IPS-15b (cell line): Measurements from ENCODE around the gene ZSCAN5C.
A peak's percentile ranks its signal among the peaks of the same experiment; 100 is the strongest.
"Not testable (repeated sequence)": the region's sequence is repeated elsewhere in the genome, so short reads cannot be mapped to it uniquely, and the experiment has no call there.

Experiments
- H3K27me3 ChIP-seq: one replicate; pipeline ENCODE4 v1.6.1; 2013; ENCODE audit warnings: low read length; ENCODE audit not compliant: control insufficient read depth, insufficient read depth
- H3K36me3 ChIP-seq: one replicate; pipeline ENCODE4 v1.6.1; 2013; ENCODE audit warnings: low read length; ENCODE audit not compliant: control insufficient read depth, insufficient read depth
- H3K4me1 ChIP-seq: one replicate; pipeline ENCODE4 v1.6.1; 2013; ENCODE audit warnings: mild to moderate bottlenecking, low read length; ENCODE audit not compliant: control insufficient read depth, insufficient read depth
- H3K4me3 ChIP-seq: one replicate; pipeline ENCODE4 v1.5.1; 2013; ENCODE audit warnings: low read depth, low read length
- H3K9ac ChIP-seq: one replicate; pipeline ENCODE4 v1.6.1; 2013; ENCODE audit warnings: low read depth, mild to moderate bottlenecking, low read length
- H3K9me3 ChIP-seq: one replicate; pipeline ENCODE4 v1.6.1; 2013; ENCODE audit warnings: mild to moderate bottlenecking, low read length; ENCODE audit not compliant: control insufficient read depth, insufficient read depth

Gene ZSCAN5C

DNA sequence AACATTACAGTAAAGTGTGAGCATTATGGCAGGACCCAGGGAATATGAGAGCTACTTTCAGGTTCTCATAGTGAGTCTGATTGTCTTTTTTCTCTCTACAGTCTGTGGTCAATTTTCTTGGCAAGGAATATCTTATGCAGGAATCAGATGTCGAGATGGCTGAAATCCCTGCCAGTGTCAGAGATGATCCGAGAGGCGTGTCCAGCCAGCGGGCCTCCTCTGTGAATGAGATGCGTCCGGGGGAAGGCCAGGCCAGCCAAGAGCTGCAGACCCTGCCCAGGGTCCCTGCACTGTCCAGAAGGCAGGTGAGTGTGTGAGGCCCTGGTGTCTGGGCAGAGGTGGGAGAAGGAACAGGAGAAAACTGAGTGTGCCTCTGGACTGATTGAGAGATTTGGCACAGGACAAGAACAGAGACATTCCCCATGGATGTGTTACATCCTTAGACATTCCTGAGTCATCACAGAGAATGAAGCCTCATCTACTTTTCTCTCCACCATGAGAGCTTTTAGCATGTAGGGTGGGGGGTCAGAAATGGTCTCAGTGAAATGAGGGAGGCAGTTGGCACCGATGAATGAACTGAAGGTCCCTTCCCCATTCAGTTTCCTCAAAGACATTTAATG lies 43.2 kb downstream of the ZSCAN5C start:
- no peaks in the 10 kb centered on the region for H3K27me3 ChIP-seq
- H3K9ac ChIP-seq = no peak overlapping the region
- H3K4me1 ChIP-seq = no peaks in the 10 kb centered on the region

DNA sequence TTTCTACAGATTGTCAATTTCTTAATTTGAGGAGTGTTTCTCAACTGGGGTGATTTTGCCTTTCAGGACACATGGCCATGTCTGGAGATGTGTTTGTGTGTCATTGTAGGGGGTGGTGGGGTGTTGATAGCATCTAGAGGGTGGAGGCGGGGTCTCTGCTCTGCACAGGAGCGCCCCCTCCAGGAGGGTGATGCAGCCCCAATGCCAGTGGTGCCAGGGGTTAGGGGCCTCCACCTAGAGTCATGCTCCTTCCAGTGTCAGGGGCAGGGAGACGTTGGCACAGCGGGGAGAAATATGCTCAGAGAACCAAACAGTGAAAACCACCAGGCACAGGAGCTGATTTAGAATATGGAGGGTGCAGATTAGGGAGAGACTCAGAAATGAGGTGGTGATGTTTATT lies 43.7 kb downstream of the ZSCAN5C start:
- H3K36me3 ChIP-seq, H3K4me3 ChIP-seq, H3K27me3 ChIP-seq, H3K9ac ChIP-seq, H3K9me3 ChIP-seq, H3K4me1 ChIP-seq: not testable (repeated sequence)

More for the DNA sequence above, 43.2 kb downstream of the ZSCAN5C start:
- Histone ChIP-seq H3K4me3 (no peak overlapping the region), H3K36me3 (no peaks in the 10 kb centered on the region), H3K9me3 (no peaks in the 10 kb centered on the region)

DNA sequence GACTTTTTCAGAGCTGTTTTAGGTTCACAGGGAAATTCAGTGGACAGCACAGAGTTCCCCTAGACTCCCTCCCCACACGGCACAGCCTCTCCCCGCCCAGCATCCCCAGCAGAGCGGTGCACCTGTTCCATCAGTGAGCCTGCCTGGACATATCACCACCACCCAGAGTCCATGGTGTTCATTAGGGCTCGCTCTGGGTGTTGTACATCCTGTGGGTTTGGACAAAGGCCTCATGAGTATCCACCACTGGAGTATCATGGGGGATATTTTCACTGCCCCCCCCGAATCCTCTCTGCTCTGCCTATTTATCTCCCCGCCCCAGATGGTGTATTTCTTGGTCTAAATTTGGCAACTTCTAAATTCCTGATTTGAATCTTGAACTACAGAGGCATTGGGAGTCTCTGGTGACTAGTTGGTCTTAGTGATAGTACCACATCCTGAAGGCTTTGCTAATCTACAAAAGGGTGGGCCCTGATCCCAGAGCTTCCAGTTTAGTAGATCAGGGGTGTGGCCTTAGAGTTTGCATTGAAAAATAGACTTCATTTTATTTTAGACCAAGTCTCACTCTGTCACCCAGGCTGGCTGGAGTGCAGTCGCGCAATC lies 46.8 kb downstream of the ZSCAN5C start:
- H3K27me3 ChIP-seq, H3K9me3 ChIP-seq, H3K9ac ChIP-seq, H3K4me1 ChIP-seq, H3K36me3 ChIP-seq, H3K4me3 ChIP-seq: not testable (repeated sequence)

DNA sequence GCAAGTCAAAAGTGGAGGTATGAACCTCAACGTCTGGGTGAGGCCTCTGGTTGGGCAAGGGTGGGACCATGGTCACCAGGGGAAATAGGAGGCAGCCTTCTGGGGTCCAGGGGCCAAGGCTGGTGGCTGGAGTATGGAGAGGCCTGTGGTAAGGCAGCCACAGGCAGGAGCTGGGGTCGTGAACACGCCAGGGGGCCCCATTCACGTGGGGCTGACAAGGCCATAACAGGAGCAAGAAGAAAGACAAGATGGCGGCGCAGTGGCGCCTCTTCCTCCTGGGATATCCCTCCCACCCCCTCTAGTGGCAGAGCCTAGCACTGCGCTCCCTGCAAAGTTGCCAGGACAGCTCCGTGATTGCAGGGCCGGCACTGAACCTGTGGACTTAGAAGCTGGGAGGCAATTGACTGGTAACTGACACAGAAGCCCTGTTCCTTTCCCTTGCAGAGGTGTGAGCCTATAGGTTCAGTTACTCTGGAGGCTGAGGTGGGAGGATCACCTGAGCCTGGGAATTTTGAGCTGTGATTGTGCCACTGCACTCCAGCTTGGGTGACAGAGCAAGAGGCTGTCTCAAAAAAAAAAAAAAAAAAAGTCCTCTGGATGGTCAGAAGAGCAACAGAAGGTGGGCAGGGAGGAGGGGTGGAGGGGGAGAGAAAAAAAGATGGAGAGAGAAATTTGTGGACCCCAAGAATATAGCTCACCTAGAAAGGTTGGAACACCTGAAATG lies 50.8 kb downstream of the ZSCAN5C start:
- Histone ChIP-seq H3K9me3 (peaks cover 8% of the 10 kb centered on the region), H3K36me3 (no peaks in the 10 kb centered on the region), H3K4me3 (peak overlapping the region; percentile 13), H3K4me1 (no peaks in the 10 kb centered on the region), H3K27me3 (no peaks in the 10 kb centered on the region), H3K9ac (no peak overlapping the region)

DNA sequence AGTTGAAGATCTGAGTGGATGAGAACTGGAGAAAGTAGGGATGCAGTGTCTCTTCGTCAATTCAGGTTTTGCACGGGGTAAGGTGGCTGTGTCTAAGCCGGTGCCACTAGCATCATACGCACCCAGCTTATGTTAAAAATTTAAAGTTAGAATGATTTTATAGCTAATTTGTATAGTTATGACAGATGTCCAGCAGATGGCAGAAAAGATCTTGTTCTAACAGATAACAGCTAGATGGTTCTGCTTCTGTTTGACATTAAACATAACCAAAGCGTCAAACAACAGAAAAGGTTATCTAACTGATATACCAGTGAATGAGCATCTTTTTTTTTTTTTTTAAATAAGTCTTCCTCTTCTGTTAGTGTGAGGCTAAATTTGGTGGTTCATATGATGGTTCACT lies 51.7 kb downstream of the ZSCAN5C start:
- H3K4me3 ChIP-seq = no peak overlapping the region
- H3K9ac ChIP-seq = no peak overlapping the region
- H3K4me1 ChIP-seq = no peaks in the 10 kb centered on the region
- no peaks in the 10 kb centered on the region for H3K27me3 ChIP-seq
- peaks cover 8% of the 10 kb centered on the region for H3K9me3 ChIP-seq
- H3K36me3 ChIP-seq = no peaks in the 10 kb centered on the region

DNA sequence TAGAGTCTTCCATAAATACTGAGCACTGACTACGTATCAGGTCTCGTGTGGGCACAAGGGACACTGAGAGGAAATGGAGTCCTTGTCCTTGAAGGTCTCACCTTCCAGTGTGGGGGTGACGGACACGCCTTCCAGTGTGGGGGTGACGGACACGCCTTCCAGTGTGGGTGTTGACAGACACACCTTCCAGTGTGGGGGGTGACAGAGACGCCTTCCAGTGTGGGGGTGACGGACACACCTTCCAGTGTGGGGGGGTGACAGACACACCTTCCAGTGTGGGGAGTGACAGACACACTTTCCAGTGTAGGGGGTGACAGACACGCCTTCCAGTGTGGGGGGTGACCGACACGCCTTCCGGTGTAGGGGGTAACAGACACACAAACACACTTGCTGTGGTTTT lies 56.2 kb downstream of the ZSCAN5C start:
- Histone ChIP-seq H3K36me3 (no peaks in the 10 kb centered on the region), H3K4me1 (no peaks in the 10 kb centered on the region), H3K9me3 (no peaks in the 10 kb centered on the region), H3K27me3 (no peaks in the 10 kb centered on the region), H3K4me3 (no peak overlapping the region), H3K9ac (no peak overlapping the region)
